Hepatic stellate cell (primary cell): ENCODE data around the gene MRM3.
"Not testable (repeated sequence)": the region's sequence is repeated elsewhere in the genome, so short reads cannot be mapped to it uniquely, and the experiment has no call there.

ENCODE experiments used
- DNase-seq: peaks from one replicate; pipeline ENCODE4 v3.0.0; 2011; ENCODE audit warnings: low spot score

MRM3 gene

DNA sequence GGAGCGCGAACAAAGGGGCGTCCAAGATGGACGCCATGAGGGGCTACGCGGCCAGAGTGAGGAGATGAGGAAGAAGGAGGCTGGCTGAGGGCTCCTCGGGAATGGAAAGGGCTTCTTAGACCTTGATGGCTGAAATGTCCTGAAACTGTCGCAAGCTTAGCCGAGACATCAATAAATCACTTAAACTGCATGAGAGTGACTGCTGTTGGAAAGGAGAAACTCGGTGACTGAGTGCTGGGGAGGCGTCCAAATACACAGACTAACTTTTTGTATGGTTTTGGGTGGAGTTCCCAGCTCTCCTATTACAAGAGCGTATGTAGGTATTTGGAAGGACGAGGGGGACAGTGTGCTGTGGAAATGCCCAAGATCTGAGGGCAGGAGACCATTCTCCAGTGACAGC is 28.7 kb upstream of the MRM3 start:
- DNase-seq = no peak

DNA sequence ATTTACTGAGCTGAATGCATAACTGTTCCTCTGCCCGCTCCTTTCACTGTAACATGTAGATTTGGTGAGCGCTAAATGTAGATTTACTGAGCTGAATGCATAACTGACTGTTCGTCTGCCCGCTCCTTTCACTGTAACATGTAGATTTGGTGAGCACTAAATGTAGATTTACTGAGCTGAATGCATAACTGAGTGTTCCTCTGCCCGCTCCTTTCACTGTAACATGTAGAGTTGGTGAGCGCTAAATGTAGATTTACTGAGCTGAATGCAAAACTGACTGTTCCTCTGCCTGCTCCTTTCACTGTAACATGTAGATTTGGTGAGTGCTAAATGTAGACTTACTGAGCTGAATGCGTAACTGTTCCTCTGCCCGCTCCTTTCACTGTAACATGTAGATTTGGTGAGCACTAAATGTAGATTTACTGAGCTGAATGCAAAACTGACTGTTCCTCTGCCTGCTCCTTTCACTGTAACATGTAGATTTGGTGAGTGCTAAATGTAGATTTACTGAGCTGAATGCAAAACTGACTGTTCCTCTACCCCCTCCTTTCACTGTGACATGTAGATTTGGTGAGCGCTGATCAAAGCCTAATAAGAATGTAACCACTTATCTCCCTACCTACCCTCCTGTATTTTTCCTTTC is 26.7 kb upstream of the MRM3 start:
- DNase-seq = not testable (repeated sequence)

DNA sequence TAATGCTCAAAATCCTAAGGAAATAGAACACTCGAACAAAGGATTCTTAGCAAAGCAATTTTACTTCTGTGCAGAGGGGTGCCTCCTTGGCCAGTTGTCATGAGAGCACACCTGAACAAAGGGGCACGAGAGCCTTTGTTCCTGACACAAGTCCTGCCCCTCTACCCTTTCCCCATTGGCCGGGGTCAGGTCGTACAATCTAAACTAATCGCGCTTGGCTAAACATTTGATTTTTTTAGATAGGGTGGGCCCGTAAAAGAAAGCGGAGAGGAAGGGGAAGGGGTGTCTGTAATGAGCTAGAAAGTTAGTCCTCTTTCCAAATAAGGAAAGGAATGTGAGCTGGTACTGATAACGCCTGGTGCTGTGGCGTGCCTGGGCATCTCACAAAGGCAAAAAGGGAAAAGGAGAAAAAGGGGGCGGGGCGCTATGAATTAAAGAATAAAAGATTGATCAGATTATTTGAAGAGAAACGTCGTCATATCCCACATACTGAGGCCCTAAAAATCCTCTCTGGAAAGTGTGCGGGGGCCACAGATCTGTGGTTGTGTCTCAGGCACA is 26.1 kb upstream of the MRM3 start:
- DNase-seq = not testable (repeated sequence)

DNA sequence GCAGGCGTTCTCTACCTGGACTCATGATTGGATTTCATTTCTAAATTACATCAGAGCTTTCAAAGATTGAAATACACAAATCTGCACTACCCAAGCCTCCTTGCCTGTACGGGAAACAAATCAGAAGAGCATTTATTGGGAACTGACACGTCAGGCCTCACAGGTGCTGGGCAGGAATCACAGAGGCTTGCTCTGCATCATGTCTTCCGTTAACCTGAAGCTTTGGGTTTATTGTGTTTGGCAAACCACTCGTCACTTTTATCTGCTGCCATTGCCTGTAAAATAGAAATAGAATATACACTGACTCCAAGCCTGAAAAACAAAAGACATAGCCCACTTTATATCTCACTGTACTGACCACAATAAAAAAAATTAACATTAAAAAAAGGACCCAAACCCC is 22.2 kb upstream of the MRM3 start:
- no peak for DNase-seq

DNA sequence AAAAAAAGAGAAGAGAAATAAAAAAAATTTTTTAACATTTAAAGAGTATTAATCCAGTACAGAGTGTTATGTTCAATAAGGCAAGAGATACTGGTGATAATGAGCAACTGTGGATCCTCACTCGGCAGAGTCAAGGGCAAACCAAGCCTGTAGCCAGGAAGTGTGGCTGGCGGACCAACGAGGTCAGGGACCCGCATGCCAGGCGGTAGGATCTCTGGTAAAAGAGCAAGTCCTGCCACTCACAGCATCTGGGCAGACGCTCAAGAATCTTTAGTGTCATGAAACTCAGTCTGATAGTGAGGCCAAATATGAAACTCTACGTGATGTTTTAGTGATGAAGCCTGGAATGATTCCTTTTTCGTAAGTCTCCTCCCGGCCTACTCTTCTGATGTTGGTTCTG is 21.8 kb upstream of the MRM3 start:
- no peak for DNase-seq

DNA sequence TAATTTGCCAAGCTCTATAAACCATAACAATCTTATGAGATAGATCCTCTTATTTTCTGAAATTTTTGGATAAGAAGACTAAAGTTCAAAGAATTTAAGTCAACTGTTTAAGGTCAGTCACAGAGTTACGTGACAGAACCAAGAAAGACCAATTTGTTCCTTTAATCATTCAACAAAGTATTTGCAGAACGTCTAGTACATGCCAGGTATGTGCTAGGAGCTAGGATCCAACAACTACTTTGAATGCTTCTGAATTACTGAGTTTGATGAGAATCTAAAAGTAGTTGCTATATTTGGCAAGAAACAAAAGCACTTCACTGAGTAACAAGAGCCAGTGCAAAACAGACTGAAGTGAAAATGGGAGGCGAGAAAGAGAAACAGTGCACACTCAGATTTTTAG is 15.1 kb upstream of the MRM3 start:
- DNase-seq = no peak

DNA sequence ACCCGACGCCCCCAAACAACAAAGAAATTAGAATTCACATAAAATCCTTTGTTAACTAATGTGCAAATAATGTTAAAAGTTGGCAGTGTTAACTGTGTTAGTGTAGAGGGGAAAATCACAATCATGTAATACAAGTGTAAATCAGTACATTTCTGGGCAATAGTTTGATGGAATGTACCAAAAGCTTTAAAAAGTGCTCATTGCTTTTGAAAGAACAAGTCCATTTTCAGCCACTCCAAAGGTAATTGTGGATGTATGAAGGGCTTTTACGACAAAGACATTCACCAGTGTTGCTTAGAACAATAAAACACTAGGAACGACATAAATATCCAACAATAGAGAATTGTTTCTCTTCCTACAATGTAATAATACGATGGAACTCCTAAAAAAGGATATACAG is 9.1 kb upstream of the MRM3 start:
- DNase-seq = no peak

DNA sequence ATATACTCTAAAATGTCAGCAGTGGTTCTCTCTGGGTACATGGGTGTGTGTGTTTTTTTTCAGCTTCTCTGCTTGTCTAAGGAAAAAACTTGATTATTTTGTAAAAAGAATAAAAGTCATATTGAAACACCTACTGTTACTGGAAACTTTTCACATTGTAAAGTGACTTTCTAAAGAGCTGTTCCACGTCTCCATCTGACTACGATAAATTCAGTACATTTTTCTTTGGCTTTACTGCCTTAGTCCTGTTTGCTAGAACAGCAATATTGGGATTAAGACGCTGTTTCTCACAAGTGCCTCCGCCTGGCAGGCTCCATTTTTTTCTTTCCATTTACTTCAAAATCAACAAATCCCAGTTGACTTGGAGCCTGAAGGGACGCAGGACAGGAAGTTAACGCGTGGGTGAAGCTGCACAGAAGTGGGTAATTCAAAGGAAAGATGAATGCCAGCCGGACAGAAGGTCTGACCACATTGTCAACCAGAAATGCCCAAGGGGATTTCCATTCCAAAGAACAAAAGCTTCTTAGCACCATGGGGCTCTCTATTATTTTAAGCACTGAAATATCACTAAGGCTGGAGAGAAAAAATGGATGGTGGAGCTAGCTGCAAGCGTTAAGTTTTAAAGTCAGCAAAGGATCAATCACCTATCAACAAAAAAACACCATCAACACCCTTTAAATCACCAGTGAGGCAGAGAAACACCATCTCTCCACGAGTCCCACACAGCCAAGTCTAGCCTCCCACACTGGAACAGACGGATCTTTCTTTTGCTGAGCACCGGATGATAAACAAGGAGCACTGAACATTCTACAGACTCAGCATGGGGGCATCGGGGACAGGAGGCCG is 8.5 kb upstream of the MRM3 start:
- DNase-seq = no peak

DNA sequence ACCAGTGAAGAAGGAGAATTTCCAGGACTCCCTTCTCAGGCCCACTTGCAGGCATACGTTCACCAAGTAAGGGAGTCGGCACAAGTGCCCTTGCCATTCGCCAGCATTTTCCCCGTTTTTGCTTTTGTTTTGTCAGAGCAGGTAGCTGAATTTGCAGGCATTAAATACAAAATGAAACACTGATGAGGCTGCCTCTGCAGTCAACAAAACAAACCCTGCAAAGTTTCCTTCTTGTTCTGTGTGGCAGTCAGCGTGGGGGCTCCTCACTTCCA is 7.9 kb upstream of the MRM3 start:
- no peak for DNase-seq

DNA sequence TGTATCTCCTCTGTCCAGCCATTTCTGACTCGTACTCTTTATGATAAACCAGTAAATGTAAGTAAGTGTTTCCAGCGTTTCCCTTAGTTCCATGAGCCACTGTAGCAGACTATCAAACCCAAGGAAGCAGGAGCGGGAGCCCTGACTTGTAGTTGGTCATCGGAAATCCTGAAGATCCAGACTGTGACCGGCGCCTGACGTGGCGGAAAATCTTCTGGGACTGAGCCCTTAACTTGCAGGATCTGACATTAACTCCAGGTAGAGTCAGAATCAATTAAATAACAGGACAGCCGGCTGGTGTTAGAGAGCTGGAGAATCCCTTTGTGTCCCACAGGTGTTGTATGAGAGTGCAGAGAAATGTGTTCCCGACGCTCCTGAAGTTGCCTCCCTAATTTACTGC is 4.1 kb upstream of the MRM3 start:
- no peak for DNase-seq

DNA sequence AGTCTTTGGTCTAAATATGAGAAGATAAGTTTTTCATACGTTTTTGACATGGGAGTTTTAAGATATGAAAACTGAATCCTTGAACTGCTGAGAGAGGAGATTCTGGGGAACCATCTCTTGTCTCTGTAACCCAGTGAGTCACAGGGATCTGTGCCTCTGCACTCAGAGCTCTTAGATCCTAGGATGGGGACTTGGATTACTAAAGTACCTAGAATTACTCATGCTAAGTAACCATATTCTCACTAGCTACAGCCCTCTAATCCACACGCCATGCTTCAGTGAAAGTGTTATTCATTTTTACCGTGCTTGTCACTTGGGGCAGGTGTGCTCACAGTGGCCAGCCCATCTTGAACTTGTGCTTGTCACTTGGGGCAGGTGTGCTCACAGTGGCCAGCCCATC is 2.0 kb downstream of the MRM3 start:
- no peak for DNase-seq

DNA sequence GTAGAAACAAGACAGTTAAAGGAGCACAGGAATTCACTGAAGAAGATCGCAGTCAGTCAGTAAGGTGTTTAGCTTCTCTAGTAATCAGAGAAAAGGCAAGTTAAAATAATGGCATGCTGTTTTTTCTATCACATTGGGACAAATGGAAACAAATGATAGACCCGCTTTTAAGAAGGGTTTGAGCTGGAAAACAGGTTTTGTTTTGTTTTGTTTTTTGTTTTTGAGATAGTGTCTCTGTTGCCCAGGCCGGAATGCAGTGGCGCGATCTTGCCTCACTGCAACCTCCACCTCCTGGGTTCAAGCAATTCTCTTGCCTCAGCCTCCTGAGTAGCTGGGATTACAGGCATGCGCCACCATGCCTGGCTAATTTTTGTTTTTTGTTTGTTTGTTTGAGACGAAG is 3.7 kb downstream of the MRM3 start:
- not testable (repeated sequence) for DNase-seq

DNA sequence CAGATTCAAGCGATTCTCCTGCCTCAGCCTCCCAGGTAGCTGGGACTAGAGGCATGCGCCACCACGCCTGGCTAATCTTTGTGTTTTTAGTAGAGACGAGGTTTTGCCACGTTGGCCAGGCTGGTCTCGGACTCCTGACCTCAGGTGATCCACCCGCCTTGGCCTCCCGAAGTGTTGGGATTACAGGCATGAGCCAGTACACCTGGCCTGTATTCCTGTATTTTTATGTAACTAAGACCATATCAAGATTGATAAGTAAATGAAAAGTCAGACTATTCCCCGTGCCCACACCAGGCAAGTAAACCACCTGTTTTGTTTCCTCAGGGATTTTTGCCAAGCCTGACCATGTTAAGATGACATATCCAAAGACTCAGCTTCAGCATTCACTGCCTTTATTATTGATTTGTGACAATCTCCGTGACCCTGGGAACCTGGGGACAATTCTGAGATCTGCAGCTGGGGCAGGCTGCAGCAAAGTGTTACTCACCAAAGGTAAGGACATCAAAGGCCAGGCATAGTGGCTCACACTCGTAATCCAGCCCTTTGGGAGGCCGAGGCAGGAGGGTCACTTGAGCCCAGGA is 5.6 kb downstream of the MRM3 start:
- DNase-seq = no peak

DNA sequence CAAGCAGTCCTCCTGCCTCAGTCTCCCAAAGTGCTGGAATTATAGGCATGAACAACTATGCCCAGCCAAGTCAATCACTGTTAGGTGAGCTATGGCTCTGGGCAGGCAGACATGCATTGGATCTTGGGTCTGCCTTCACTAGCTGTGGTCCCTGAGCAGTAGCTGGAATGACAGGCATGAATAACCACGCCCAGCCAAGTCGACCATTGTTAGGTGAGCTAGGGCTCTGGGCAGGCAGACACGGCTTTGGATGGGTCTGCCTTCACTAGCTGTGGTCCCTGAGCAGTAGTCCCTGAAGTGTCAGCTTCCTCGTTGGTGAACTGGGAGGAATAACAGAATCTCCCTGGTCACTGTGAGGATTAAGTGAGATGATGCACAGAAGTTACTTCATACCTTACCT is 6.4 kb downstream of the MRM3 start:
- no peak for DNase-seq

DNA sequence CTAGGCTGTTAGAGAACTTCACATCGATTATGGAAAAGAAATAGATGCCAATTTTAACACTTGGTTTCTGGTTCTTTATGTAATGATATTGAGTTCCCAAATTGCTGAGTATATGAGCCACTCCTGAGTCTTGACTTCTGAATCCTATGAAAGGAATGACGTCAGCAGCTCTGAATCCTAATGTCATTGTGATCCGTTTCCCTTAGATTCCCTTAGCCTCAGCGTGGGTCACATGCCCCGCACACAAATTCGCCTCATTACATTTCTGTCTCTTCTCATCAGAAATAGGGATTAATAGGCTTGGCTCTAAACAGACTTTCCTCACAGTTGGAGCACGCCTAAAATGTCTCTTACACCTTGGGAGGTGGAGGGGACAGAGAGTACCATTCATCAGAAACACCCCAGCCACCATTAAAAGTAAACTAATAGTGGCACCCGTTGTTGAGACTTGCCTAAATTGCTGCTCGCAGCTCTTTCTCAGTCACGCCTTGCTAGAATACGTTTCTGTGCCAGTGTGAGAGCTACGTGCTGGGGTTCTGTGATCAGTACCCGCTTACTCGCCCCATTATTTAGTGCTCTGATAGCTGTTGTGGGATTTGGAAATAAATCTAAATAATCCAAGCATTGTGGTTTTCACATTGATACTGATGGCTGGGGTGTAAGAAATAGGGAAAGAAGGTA is 7.1 kb downstream of the MRM3 start:
- no peak for DNase-seq

DNA sequence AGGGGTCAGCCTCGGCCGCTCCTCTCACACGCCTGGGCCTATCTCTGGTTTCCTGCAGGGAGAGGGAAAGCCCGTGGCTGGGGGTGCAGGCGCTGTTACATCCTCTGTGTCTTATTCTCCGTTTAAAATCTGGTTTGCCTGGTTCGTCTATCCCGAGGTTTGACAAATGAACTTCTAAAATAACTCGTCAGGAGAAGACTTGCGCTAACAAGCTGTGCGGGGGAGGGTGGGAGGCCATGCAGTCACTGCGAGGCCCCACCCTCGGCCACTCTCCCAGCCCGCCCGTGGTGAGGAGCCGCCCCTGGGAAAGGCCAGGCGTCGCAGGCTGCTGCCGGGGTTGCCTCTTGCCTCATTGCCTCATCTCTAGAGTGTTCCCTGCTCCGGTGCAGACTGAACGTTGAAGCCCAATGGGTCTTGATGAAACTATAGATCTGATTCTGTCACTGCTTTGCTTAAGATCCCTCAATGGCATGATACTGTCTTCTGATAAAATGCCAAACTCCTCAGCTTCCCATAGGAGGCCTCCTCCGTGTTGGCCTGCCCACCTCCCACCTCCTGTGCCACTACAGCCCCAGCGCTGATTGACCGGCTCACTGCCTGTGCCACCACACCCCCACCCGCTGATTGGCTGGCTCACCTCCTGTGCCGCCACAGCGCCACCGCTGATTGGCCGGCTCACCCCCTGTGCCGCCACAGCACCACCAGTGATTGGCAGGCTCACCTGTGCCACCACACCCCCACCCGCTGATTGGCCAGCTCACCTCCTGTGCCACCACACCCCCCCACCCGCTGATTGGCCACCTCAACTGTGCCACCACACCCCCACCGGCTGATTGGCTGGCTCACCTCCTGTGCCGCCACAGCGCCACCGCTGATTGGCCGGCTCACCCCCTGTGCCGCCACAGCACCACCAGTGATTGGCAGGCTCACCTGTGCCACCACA is 8.0 kb downstream of the MRM3 start:
- DNase-seq = not testable (repeated sequence)

DNA sequence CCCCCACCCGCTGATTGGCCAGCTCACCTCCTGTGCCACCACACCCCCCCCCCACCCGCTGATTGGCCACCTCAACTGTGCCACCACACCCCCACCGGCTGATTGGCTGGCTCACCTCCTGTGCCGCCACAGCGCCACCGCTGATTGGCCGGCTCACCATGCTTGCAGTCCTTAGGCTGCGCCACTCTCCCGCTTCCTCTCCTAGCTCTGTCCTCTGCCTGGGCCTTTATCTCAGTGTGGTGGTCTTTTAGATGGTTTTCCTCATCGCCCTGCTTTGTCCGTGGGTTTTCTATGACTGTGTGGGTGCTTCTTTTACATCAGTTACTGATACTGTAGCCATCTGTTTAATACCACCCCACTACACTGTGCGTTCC is 8.7 kb downstream of the MRM3 start:
- not testable (repeated sequence) for DNase-seq

DNA sequence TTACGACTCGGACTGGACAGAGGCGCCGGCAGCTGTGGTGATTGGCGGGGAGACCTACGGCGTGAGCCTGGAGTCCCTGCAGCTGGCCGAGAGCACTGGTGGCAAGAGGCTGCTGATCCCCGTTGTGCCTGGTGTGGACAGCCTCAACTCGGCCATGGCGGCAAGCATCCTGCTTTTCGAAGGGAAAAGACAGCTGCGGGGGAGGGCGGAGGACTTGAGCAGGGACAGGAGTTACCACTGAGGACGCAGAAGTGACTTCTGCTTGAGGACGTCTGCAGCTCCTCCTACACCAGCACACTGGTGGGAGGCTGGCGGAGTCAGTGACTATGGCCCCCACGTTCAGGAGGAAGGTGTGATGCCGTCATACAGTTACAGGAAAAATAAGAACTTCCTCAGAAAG is 9.7 kb downstream of the MRM3 start:
- DNase-seq = no peak

DNA sequence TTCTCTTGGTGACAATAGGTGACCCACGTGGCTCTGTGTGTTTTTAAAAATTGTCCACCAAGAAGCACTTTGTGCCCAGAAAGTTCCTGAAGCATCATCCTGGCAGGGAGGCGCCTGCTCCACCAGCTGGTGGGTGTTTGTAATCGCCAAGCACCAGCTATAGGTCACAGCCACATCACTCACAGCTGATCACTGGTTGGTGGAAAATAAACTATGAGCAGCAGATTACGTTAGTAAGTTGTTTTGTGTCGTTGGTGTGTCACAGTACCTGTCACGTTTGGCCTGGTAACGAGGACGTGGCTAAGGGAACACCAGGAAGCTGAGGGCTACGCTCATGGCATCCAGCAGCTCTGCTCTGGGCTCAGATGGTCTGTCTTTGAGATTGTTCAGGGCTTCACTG is 10.1 kb downstream of the MRM3 start:
- DNase-seq = no peak

DNA sequence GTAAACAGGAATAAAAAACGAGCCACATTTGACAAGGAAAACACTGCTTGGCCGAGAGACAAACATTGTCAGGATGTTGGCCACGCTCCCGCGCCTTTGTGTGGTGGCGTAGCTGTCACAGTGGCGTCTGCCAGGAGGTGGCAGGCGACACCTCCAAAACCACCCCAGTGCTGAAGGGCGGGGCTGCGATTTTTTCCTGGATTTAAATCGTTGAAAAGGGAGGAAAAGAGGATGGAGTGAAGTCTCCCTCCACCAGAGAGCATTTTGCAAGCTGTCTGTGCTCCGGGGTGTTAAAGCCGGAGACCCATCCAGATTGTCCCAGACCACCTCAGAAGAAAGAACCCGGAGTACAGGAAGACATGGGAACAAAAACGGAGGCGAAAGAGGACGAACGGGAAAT is 12.7 kb downstream of the MRM3 start:
- DNase-seq = peak; percentile 90

DNA sequence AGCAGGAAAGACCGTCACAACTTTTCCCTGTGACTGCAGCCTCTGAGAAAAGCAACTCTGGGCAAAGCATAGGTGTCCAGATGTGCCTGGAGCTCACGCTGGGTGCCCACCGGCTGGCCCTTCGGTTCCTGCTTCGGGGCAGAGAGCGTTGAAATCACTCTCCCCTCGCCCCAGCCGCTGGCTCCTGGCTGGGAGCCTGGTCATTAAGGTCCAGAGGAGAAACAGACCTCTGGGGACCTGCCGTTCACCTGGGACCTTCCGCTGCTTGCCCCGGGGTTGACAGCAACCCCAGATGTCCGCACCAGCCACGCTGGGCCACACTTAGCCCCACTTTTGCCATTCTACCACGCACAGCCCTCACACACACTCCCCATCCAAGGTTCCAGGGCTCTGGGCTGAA is 13.1 kb downstream of the MRM3 start:
- DNase-seq = no peak

DNA sequence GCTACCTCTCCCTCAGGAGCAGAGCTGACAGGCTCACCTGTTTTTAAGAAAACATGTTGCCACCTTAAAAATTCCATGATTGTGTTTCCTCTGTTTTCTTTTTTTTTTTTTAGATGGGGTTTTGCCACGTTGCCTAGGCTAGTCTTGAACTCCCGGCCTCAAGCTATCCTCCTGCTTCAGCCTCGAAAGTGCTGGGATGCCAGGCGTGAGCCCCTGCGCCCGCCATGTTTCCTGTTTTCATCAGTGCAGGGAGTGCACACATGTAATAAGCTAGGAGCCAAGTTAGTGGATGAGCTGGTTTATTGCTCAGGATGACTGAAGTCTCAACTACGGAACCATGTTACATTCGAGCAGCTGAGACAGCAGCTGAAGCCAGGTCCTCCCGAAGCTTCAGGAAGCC is 13.6 kb downstream of the MRM3 start:
- no peak for DNase-seq
